GM08714 (cell line): ENCODE measurements around the gene POLR3K.

Experiments used
- H3K4me3 ChIP-seq: fragments of 200-500 bp; sonication (Bioruptor generic); 2 replicates; pipeline ENCODE4 v1.5.1; 2014; ENCODE audit warnings: mild to moderate bottlenecking, low read length, inconsistent platforms
- ZNF274 ChIP-seq: IDR thresholded peaks from 2 replicates; pipeline ENCODE4 v1.6.1; 2012; ENCODE audit warnings: mild to moderate bottlenecking, low read depth, low read length

POLR3K gene

GRCh38 chr16:53346-54236 lies at the start of gene POLR3K, which contains the start of gene SNRNP25:
Gene POLR3K, minus strand, starts transcription at chr16:53608. Its CDS starts 22 bp downstream, at chr16:53586.
Gene SNRNP25, plus strand, starts transcription at chr16:53828. Its CDS starts 189 bp downstream, at chr16:54017.
- TF ChIP-seq ZNF274 = no peak
- peak within 1 kb of the TSS; percentile 84 for H3K4me3 ChIP-seq

- no peak overlapping the region for H3K4me3 ChIP-seq
- no peak for TF ChIP-seq ZNF274
Measured at GRCh38 chr16:102060-102855, 48.9 kb upstream of the POLR3K start.

GRCh38 chr16:101586-101985 lies 48.2 kb upstream of the POLR3K start:
- TF ChIP-seq ZNF274 = no peak
- H3K4me3 ChIP-seq = no peak overlapping the region

GRCh38 chr16:100989-101388 lies 47.6 kb upstream of the POLR3K start:
- no peak for TF ChIP-seq ZNF274
- no peak overlapping the region for H3K4me3 ChIP-seq

GRCh38 chr16:97822-98221 lies 44.4 kb upstream of the POLR3K start:
- TF ChIP-seq ZNF274 = no peak

GRCh38 chr16:96935-97381 lies 43.5 kb upstream of the POLR3K start:
- TF ChIP-seq ZNF274 = no peak
- no peak overlapping the region for H3K4me3 ChIP-seq

More at GRCh38 chr16:97822-98221, 44.4 kb upstream of the POLR3K start:
- H3K4me3 ChIP-seq = no peak overlapping the region

GRCh38 chr16:94918-95265 lies 41.5 kb upstream of the POLR3K start:
- TF ChIP-seq ZNF274 = no peak
- H3K4me3 ChIP-seq = no peak overlapping the region

GRCh38 chr16:92431-93339 lies 39.3 kb upstream of the POLR3K start:
- no peak overlapping the region for H3K4me3 ChIP-seq
- TF ChIP-seq ZNF274 = no peak

GRCh38 chr16:91484-91883 lies 38.1 kb upstream of the POLR3K start:
- no peak for TF ChIP-seq ZNF274

GRCh38 chr16:89391-90302 lies 36.2 kb upstream of the POLR3K start:
- no peak for TF ChIP-seq ZNF274
- H3K4me3 ChIP-seq = no peak overlapping the region

More at GRCh38 chr16:91484-91883, 38.1 kb upstream of the POLR3K start:
- no peak overlapping the region for H3K4me3 ChIP-seq

GRCh38 chr16:88613-89012 lies 35.2 kb upstream of the POLR3K start:
- no peak for TF ChIP-seq ZNF274
- no peak overlapping the region for H3K4me3 ChIP-seq

- no peak overlapping the region for H3K4me3 ChIP-seq
- TF ChIP-seq ZNF274 = no peak
Measured at GRCh38 chr16:86483-86952, 33.1 kb upstream of the POLR3K start.

- TF ChIP-seq ZNF274 = no peak
- H3K4me3 ChIP-seq = no peak overlapping the region
Measured at GRCh38 chr16:85865-86264, 32.5 kb upstream of the POLR3K start.

GRCh38 chr16:85407-85782 lies 32.0 kb upstream of the POLR3K start:
- no peak for TF ChIP-seq ZNF274
- H3K4me3 ChIP-seq = no peak overlapping the region
